Body of pancreas (tissue), 4 donors: Measurements from ENCODE around the gene MPP4. TPM values are rescaled to one million over a fixed set of nuclear protein-coding genes. Genes with fewer than 3 reads are reported as not detected.

Experiments
- ATAC-seq: fragments of 150-250 bp; one replicate; pipeline ENCODE4 v1.9.1; 2016
- DNase-seq, 4 donors: peaks; one replicate each; pipeline ENCODE4 v3.0.0-alpha.2; 2019
- H3K27ac ChIP-seq, 4 donors: fragments of 200-600 bp; sonication (generic); 1 replicate in 3 of 4; 2 replicates in 1 of 4; pipeline versions ENCODE4 v1.5.1 to v1.6.1; 2016 to 2019; ENCODE audit warnings: mild to moderate bottlenecking in 1 of 4, mixed read lengths in 1 of 4, moderate library complexity in 1 of 4
- H3K27me3 ChIP-seq, 2 donors: fragments of 200-600 bp; sonication (generic); one replicate each; pipeline ENCODE4 v1.6.0; 2016; ENCODE audit warnings: mild to moderate bottlenecking in 1 of 2
- H3K36me3 ChIP-seq, 2 donors: fragments of 200-600 bp; sonication (generic); replicated peaks in 1 of 2; 2 replicates each; pipeline ENCODE4 v1.5.1; 2016; ENCODE audit warnings: low read depth in 2 of 2; ENCODE audit not compliant: insufficient read depth in 1 of 2
- H3K4me1 ChIP-seq: fragments of 200-600 bp; sonication (generic); one replicate; pipeline ENCODE4 v1.6.0; 2016
- H3K4me3 ChIP-seq, 2 donors: fragments of 200-600 bp; sonication (generic); 1 replicate in 1 of 2; 2 replicates in 1 of 2; pipeline ENCODE4 v1.5.1; 2016 to 2019
- H3K9me3 ChIP-seq, 3 donors: fragments of 200-600 bp; sonication (generic); 1 replicate in 2 of 3; 2 replicates in 1 of 3; pipeline ENCODE4 v1.5.1; 2016
- CTCF ChIP-seq, 7 experiments: fragments of 450-650 bp in 4 of 7; fragments of 200-600 bp in 3 of 7; sonication (generic) in 3 of 7; IDR thresholded peaks; one replicate each; pipeline ENCODE4 v1.5.1; 2016 to 2019; ENCODE audit warnings: antibody characterized with exemption in 7 of 7
- POLR2A ChIP-seq, 3 donors: fragments of 450-650 bp; IDR thresholded peaks; one replicate each; pipeline ENCODE4 v1.6.1; 2016; ENCODE audit warnings: antibody characterized with exemption in 3 of 3, mild to moderate bottlenecking in 2 of 3
- WGBS, 2 donors: methylation state at CpG; one replicate each; pipeline ENCODE4 v1.1.5; 2017; 5-methylcytosine and 5-hydroxymethylcytosine counted together
- intact Hi-C: fragments of 100-400 bp; cut with DNase I; formaldehyde crosslinking; loops from one replicate; pipeline ENCODE4 v1.15.1; 2023
- total RNA-seq, 2 donors: library from RNA; depleted of rRNA; stranded (reverse); fragments of >200 nt; gene quantifications; one replicate each; pipeline ENCODE4 v1.1.0, GENCODE V29; 2016

Gene MPP4
- total RNA-seq, 2 donors from 2014 or later: not detected

DNA sequence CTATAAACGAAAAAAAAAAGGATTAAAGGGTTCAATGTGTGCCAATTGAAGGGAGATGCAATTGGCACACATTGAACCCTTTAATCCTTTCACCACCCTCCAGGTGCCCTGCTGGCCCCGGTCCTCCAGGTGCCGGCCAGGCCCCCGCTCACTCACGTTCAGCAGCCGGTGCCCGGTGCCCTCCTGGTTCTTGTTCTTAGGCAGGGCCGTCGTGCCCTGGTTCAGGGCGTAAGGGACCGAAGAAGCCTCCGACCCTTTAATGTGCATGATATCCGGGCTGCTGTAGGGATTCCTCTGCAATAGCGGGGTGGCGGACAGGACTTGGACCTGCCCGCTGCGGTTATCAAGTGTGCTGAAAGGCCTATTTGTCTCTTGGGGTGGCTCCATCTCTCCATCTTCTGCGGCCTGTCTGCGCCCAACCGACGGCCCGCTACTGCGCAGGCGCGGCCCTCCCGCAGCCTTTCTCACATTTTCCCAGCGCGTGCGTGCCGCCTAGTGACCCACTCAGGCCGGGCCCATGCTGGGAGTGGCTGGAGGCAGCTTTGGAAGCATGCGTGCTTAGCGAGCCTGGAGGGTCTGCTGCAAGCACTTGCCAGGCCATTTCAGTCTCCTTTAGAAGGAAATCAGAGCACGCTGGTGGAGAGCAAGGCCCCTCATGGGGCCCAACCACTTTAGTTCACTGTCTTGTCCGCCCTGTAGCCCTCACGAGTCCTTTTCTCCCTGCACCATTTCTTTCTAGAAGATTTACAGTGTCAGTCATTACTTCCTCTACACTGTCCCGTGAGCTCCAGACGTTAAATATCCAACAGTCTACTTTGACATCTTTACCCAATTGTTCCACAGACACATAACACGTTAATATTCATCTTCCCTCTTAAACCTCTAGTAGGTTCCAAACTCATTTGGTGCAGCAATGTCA lies 79.4 kb downstream of the MPP4 start:
- no peaks in the 10 kb centered on the region for H3K27me3 ChIP-seq
- no peaks in the 10 kb centered on the region for H3K4me1 ChIP-seq
- TF ChIP-seq POLR2A (IDR thresholded peaks at IDR 0.05): no peak
- peak in 6 of 7 experiments; percentile 14 to 53 (median 41) for TF ChIP-seq CTCF (IDR thresholded peaks at IDR 0.05)
- ATAC-seq: peak; percentile 71
- no peaks in the 10 kb centered on the region for H3K9me3 ChIP-seq
- DNase-seq: peak; percentile 62 to 77 (median 66)
- H3K36me3 ChIP-seq: no peaks in the 10 kb centered on the region
- no peak overlapping the region for H3K4me3 ChIP-seq
- H3K27ac ChIP-seq: no peak overlapping the region
- 39 to 41% methylated on average over 35 to 39 of the region's 39 CpGs for WGBS, 2 donors
- intact Hi-C loops: no loop called here

DNA sequence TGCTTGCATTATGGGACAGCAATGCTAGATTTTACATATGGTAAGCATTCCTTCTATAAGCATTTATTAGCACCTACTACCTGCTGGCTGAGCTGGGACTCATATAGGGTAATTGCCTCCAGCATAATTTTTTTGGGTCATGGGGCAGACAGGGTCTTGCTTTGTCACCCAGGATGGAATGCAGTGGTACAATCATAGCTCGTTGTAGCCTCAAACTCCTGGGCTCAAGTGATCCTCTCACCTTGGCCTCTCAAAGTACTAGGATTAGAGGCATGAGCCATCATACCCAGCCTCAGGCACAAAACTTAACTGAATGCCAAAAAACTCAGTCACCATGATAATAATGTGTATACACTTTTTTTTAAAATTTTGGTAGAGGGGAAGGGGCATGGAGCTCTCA lies 90.4 kb downstream of the MPP4 start:
- H3K27ac ChIP-seq: no peak overlapping the region

DNA sequence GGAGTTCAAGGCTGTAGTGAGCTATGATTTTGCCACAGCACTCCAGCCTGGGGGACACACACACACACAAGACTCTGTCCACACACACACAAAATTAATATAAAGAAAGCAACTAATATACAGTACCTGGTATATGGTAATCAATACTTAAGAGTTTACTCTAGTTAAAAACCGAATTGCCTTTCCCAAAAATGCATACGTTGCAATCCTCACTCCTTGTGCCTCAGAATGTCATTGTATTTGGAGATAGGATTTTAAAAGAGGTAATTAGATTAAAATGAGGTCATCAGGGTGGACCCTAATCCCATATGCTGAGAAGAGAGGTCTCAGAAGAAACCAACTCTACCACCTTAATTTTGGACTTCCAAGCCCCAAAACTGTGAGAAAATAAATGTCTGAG lies 90.9 kb downstream of the MPP4 start:
- H3K9me3 ChIP-seq: no peaks in the 10 kb centered on the region
- H3K36me3 ChIP-seq: no peaks in the 10 kb centered on the region
- ATAC-seq (no peak), DNase-seq (no peak)
- 41 to 43% methylated on average over 2 of the region's 2 CpGs for WGBS, 2 donors
- no peak overlapping the region for H3K27ac ChIP-seq
- H3K27me3 ChIP-seq: no peaks in the 10 kb centered on the region
- TF ChIP-seq POLR2A (IDR thresholded peaks at IDR 0.05) (no peak), CTCF (IDR thresholded peaks at IDR 0.05) (no peak)
- intact Hi-C loops: no loop called here
- no peaks in the 10 kb centered on the region for H3K4me1 ChIP-seq
- no peak overlapping the region for H3K4me3 ChIP-seq

More for the DNA sequence above, 90.4 kb downstream of the MPP4 start:
- Histone ChIP-seq H3K36me3 (no peaks in the 10 kb centered on the region), H3K9me3 (no peaks in the 10 kb centered on the region), H3K4me1 (no peaks in the 10 kb centered on the region), H3K27me3 (no peaks in the 10 kb centered on the region), H3K4me3 (no peak overlapping the region)
- ATAC-seq: no peak
- WGBS, 2 donors: 50 to 53% methylated on average over 1 of the region's 1 CpG
- no peak for DNase-seq
- no peak for TF ChIP-seq CTCF (IDR thresholded peaks at IDR 0.05)
- no peak for TF ChIP-seq POLR2A (IDR thresholded peaks at IDR 0.05)
- intact Hi-C loops: no loop called here

- H3K36me3 ChIP-seq: no peaks in the 10 kb centered on the region
- 67 to 85% methylated on average over 3 of the region's 3 CpGs for WGBS, 2 donors
- H3K27ac ChIP-seq: no peak overlapping the region
- DNase-seq (no peak), ATAC-seq (no peak)
- H3K4me1 ChIP-seq: no peaks in the 10 kb centered on the region
- H3K27me3 ChIP-seq: no peaks in the 10 kb centered on the region
- no peak overlapping the region for H3K4me3 ChIP-seq
- H3K9me3 ChIP-seq: no peaks in the 10 kb centered on the region
- intact Hi-C loops: no loop called here
- no peak for TF ChIP-seq CTCF (IDR thresholded peaks at IDR 0.05)
- no peak for TF ChIP-seq POLR2A (IDR thresholded peaks at IDR 0.05)
Observed at GRCh38 chr2:201600906-201601305, 97.5 kb downstream of the MPP4 start.

- 55 to 60% methylated on average over 8 of the region's 8 CpGs for WGBS, 2 donors
- H3K4me1 ChIP-seq: no peaks in the 10 kb centered on the region
Observed at GRCh38 chr2:201597397-201597796, 101.0 kb downstream of the MPP4 start.

More at GRCh38 chr2:201597397-201597796, 101.0 kb downstream of the MPP4 start:
- Histone ChIP-seq H3K36me3 (no peaks in the 10 kb centered on the region), H3K9me3 (no peaks in the 10 kb centered on the region), H3K27ac (no peak overlapping the region), H3K4me3 (no peak overlapping the region), H3K27me3 (no peaks in the 10 kb centered on the region)
- no peak for ATAC-seq
- intact Hi-C loops: no loop called here
- no peak for DNase-seq
- TF ChIP-seq CTCF (IDR thresholded peaks at IDR 0.05): no peak
- no peak for TF ChIP-seq POLR2A (IDR thresholded peaks at IDR 0.05)
